Erythroblast (primary cell): ENCODE results near the gene ODF2.

Experiments used
- GATA1 ChIP-seq: IDR thresholded peaks from 2 replicates; pipeline ENCODE4 v1.6.1; 2011; ENCODE audit warnings: low read depth, mild to moderate bottlenecking, control low read depth, low read length, moderate library complexity
- POLR2A ChIP-seq: IDR thresholded peaks from 2 replicates; pipeline ENCODE4 v1.6.1; 2011; ENCODE audit warnings: mild to moderate bottlenecking, low read length

- TF ChIP-seq POLR2A, result no peak
- TF ChIP-seq GATA1, result no peak
Observed at GRCh38 chr9:128493424-128493823, 37.6 kb downstream of the ODF2 start.
